Cerebellar cortex (tissue), 1 donor: ENCODE results near the gene ZNF385D.

ENCODE experiments used
- DNase-seq: peaks from one replicate; pipeline ENCODE4 v3.0.0-alpha.2; 2015; ENCODE audit warnings: low spot score

The ZNF385D gene

DNA sequence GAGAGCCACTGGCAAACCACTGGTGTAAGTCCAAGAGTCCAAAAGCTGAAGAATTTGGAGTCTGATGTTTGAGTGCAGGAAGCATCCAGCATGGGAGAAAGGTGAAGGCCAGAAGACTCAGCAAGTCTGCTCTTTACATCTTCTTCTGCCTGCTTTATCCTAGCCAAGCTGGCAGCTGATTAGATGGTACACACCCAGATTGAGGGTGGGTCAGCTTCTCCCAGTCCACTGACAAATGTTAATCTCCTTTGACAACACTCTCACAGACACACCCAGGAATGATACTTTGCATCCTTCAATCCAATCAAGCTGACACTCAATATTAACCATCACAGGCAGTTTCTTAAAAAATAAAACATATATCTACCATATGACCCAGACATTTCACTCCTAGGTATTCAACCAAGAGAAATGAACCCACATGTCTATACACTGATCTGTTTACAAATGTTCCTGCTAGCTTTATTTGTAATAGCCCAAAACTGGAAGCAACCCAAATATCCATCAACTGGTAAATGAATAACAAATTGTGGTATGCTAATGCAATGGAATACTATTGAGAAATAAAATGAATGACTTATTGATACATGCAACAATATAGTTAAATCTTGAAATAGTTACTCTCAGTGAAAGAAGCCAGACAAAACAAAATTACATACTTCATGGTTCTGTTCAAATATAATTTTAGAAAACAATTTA lies 373.8 kb downstream of the ZNF385D start:
- DNase-seq, result no peak

DNA sequence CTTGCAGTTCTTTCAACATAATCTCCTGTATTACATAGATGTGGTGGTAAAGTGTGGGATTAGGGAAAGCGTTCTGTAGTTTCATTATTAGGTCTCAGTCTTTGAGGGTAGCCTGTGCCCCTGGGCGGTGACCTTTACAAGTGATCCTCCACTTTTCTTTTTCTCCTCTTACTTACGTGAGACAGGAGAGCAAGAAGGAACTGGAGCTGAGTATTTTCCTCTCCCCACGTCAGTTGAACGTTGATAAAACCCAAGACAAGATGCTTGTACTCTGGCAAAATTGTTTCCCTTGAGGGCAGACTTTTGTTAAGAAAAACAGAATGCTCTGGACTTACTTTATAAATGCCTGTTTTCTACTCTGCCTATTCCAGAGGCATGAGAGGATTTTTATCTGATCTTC lies 378.7 kb downstream of the ZNF385D start:
- DNase-seq, result no peak
